Lung microvascular endothelial cell (primary cell): ENCODE data around the gene TOR2A. TPM values are rescaled to one million over a fixed set of nuclear protein-coding genes. Genes with fewer than 3 reads are reported as not detected.
A peak's percentile ranks its signal among the peaks of the same experiment; 100 is the strongest.
"Not testable (repeated sequence)": the region's sequence is repeated elsewhere in the genome, so short reads cannot be mapped to it uniquely, and the experiment has no call there.

Source experiments
- DNase-seq, 2 donors: peaks; one replicate each; pipeline versions ENCODE4 v3.0.0 to v3.0.0-alpha.2; 2010; ENCODE audit warnings: low read depth in 2 of 2
- total RNA-seq: library from RNA; depleted of rRNA; stranded (reverse); fragments of >200 nt; gene quantifications from 2 replicates; pipeline ENCODE4 v1.2.1, GENCODE V29; 2014

The TOR2A gene
- 4.8 TPM in 2 replicates for total RNA-seq

GRCh38 chr9:127734747-127735529 lies at the start of gene TOR2A:
Gene TOR2A, minus strand, starts transcription at chr9:127735294. Its CDS starts 24 bp downstream, at chr9:127735270.
- DNase-seq = peak; percentile 99

GRCh38 chr9:127783111-127784008 lies 48.3 kb upstream of the TOR2A start:
- DNase-seq = peak; percentile 55 to 81

GRCh38 chr9:127781806-127782205 lies 46.7 kb upstream of the TOR2A start:
- peak in 1 of 2 donors; percentile 83 for DNase-seq

GRCh38 chr9:127780909-127781308 lies 45.8 kb upstream of the TOR2A start:
- DNase-seq = not testable (repeated sequence)

- DNase-seq = no peak
Observed at GRCh38 chr9:127780126-127780885, 45.2 kb upstream of the TOR2A start.

GRCh38 chr9:127779136-127779981 lies 44.3 kb upstream of the TOR2A start:
- no peak for DNase-seq

- DNase-seq = no peak
Observed at GRCh38 chr9:127778280-127779135, 43.4 kb upstream of the TOR2A start, which contains the start of gene SH2D3C. Gene SH2D3C, minus strand, starts transcription at chr9:127778666. Its CDS starts 39 bp downstream, at chr9:127778627.

- DNase-seq = no peak
Observed at GRCh38 chr9:127777368-127777980, 42.4 kb upstream of the TOR2A start.

GRCh38 chr9:127776924-127777289 lies 41.8 kb upstream of the TOR2A start:
- no peak for DNase-seq

- no peak for DNase-seq
Observed at GRCh38 chr9:127776195-127776923, 41.3 kb upstream of the TOR2A start.

GRCh38 chr9:127773981-127774380 lies 38.9 kb upstream of the TOR2A start:
- no peak for DNase-seq

- no peak for DNase-seq
Observed at GRCh38 chr9:127773272-127773671, 38.2 kb upstream of the TOR2A start.

- no peak for DNase-seq
Observed at GRCh38 chr9:127772603-127773002, 37.5 kb upstream of the TOR2A start.

- no peak for DNase-seq
Observed at GRCh38 chr9:127771570-127772189, 36.6 kb upstream of the TOR2A start.

GRCh38 chr9:127770905-127771569 lies 35.9 kb upstream of the TOR2A start:
- peak; percentile 100 for DNase-seq

GRCh38 chr9:127770583-127770904 lies 35.5 kb upstream of the TOR2A start:
- peak in 1 of 2 donors; percentile 39 for DNase-seq

- DNase-seq = peak; percentile 86 to 90
Observed at GRCh38 chr9:127769929-127770582, 35.0 kb upstream of the TOR2A start.
